MM.1S (cell line): ENCODE results near the gene DCST1.

Experiments
- CTCF ChIP-seq: fragments of 300-600 bp; sonication (generic); IDR thresholded peaks from 2 replicates; pipeline ENCODE4 v1.5.1; 2016; ENCODE audit warnings: antibody characterized with exemption, low read length, mixed read lengths
- EZH2 ChIP-seq: fragments of 300-600 bp; sonication (generic); optimal IDR thresholded peaks from 2 replicates; pipeline ENCODE3; 2017; ENCODE audit warnings: low read depth, mild to moderate bottlenecking, antibody characterized with exemption, low read length, mixed read lengths
- EZH2phosphoT487 ChIP-seq: fragments of 300-600 bp; sonication (generic); IDR thresholded peaks from 2 replicates; pipeline ENCODE4 v1.6.1; 2018; ENCODE audit warnings: antibody characterized with exemption, low read length

DNA sequence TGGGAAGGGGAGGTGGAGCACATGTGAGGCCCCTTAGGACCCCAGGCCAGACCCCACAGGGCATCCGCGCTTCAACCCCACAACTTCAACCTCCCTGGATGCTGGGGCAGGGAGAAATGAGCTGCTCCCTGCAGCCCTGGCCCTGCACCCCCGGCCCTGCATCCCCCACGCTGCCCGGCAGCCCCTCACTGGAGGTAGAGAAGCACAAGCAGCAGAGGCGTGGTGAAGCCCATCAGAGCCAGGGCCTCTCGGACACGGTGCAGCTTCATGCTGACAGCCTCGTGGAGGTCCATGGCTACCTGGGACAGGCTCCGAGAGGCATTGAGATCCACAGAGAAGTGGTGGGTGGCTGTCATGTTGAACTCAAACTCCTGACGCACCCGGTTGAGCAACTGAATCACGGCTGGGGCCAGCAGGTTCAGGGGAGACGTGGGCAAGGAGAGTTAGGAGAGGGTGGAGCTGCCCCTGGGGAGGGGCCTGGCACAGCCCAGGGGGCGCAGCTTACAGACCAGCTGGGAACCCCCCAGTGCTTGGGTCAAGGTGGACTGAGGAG is 3.3 kb upstream of the DCST1 start:
- TF ChIP-seq CTCF (no peak), EZH2 (no peak), EZH2phosphoT487 (no peak)
